HK-2 (cell line): ENCODE data around the gene C11orf21.

ENCODE experiments used
- DNase-seq: peaks from one replicate; pipeline ENCODE4 v3.0.0-alpha.2; 2018; ENCODE audit not compliant: unreplicated experiment

C11orf21 gene

GRCh38 chr11:2271327-2272227, 30.1 kb downstream of the C11orf21 start:
- no peak for DNase-seq

DNA sequence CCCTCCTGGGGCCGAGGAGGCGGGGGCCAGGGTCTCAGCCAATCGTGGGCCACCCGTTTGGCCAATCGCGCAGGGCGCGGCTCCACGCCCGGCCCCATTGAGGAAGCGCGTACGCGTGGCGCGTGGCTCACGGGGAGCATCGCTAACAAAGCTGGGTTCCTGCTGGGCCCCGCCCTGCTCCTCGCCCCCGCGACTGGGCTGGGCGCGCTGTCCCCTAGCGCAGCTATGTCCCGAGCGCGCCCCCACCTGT, 30.7 kb downstream of the C11orf21 start:
- no peak for DNase-seq

DNA sequence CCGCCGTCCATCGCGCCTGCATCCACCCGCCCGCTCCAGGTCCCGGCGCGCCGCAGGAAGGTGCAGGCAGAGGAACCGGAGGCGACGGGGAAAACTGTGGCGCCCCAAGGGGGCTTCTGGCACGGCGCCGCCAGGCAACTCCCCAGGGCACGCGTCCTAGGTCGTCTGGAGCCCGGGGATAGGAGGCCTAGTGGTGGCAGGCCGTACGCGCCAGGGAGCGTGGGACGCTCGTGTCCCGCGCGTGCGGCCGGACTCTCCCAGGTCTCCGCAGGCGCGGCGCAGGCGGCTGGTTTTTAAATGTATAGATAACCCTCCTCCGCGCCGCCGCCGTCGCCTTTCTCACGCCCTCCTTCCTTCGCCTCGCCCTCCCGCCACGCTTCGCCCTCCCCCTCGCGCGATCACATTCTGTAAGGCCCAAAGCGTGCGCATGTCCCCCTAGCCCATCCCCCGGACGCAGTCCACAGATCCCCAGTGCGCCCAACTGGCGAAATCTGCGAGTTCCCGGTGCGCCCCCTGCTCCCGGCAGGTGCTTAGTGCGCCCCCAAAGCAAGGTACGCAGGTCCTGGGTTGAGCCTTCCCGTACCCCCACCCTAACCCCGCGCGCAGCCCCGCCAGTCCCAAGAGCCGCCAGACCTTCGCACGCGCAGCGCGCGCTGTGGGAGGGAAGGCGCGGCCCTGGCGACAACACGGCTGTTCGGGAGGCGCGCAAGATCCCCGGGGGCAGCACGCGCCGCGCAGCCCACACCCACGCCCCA, 31.2 kb downstream of the C11orf21 start, which contains the start of gene ASCL2:
Gene ASCL2 (minus strand): TSS at position 267 of the 755 bp plus-strand sequence. CDS start 256 bp downstream, at position 11.
- no peak for DNase-seq

DNA sequence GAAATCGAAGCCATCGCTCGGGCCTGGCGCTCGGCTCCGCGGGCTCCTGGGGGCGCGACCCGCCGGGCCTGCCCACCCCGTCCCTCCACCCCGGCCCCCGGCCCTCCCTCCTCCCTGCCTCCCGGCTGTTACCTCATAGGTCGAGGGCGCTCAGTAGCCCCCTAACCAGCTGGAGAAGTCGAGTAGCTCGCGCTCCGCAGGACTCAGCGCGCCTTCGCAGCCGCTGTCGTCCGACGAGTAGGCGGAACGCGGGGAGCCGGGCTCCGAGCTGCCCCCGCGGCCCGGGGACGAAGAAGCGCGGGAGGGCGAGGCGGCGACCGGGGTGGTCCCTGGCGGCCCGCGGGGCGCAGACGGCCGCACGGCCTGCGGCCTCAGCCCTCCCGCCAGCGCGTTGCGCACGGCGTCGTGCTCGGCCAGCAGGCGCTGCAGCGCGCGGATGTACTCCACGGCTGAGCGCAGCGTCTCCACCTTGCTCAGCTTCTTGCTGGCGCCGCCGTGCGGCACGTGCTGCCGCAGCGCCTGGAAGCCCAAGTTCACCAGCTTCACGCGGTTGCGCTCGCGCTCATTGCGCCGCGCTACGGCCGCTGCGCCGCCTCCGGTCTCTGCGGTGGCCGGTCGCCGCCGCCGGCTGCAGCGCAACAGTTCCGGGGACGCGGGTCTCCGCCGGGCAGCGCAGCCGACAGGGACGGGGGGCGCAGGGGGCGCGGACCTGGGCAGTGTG, 32.0 kb downstream of the C11orf21 start:
- no peak for DNase-seq

DNA sequence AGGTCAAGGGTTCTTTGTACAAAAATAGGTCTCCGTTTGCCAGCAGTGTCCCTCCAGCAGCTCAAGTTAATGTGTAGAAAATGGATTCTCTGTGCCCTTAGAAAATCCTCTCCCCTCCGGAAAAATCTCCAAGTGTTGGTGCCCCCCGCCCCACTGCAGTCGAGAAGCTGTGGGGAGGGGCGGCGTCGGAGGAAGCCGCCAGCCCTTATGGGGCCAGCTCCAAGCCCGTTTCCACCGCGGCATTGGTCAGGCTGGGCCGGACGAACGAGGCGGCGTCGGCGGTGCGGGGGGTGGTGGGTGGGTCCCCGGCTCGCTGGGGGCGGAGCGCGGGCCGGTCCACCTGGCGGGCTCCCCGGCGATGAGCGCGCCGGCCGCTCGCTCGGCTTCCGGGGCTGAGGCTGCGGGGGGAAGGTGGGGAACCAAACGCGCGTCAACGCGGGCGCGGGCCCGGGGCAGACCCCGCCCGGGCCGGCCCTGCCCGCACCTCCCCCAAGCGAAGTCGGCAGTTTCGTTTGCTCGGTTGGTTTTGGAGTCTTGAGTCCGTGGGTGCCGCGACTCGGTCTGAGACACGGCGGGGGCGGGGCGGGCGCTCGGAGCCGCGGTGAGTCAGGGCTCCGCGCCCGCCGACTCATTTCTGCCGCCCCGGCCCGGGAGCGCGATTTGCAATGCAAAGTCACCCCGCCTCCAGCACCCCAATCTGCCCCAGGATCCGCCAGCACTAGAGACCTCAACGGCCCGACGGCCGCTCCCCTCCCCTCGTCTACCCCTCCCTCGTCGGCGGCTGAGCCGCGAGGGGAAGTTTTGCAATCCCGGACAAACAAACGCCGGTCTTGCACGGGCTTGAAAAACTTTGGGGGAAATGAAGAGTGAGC, 32.8 kb downstream of the C11orf21 start:
- no peak for DNase-seq

DNA sequence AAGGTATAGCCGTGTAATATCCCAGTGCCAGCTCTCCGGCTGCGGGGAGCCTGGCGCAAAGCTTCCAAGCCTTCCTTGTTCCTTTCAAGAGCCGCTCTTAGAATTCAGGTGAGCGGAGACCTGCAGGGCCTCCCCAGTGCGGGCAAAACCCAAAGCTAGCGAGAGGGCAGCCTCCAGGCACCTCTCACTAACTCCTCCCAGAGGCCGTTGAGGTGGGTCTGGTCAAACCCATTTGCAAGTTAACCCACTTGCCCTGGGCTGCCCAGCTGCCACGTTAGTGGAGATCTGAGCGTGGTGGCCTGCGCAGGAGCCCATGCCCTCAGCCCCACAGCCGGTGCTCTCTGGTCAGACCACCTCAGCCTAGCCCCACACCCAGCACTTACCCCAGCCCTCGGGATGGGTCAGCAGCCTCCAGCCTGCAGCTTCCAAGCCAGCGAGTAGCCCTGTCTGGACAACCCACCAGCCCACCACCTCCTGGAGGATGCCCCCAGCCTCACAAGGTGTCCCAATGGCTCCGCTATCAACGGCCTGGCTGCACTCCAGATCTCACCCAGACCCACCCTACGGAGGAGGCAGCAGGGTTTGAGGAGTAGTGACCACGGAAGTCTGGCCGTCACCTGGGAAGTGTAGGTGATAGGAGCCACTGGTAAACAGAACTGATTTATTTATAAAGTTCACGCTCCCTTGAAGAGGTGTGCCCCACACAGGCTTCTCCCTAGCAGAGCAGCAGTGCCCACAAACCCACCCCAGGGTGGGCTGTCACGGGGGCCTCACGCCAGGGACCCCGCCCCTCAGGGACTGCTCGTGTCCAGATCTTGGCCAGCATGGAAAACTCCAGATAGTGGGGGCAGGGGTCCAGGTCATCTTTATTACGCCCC, 33.6 kb downstream of the C11orf21 start:
- DNase-seq: no peak

GRCh38 chr11:2267306-2267850, 34.3 kb downstream of the C11orf21 start:
- no peak for DNase-seq

DNA sequence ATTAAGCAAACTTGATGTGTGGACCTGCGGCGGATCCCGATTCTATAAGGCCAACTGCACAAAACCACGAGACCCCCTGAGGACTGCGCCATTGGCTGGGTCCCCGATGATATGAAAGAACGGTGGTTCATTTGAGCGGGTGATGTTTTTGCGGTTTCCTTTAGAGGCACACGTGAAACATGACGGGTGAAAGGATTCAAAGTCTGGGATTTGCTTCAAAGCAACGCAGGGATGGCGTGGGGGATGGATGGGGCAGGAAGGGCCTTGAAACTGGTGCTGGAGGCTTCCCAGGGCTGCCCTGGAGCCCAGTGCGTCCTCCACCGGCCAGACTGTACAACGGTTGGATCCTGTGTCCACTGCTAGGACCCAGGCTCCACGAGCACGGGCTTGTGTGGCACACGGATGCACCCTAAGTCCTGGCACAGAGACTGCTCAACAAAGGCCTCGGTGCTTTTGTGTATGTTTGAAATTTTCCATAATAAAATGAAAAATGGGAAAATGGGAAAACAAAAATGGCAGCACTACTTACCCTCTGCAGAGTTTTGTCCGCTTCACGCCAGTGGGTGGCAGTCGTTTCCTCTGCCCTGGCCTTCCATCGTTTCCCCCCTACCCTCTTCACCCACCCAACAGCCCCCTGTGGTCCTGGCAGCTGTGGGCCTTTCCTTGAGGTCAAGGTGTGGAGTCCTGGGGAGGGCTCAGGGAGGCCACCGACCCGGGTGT, 35.0 kb downstream of the C11orf21 start:
- DNase-seq: no peak

GRCh38 chr11:2265854-2266585, 35.7 kb downstream of the C11orf21 start:
- no peak for DNase-seq

- no peak for DNase-seq
Measured at GRCh38 chr11:2265396-2265795, 36.3 kb downstream of the C11orf21 start.

GRCh38 chr11:2264366-2265053, 37.2 kb downstream of the C11orf21 start:
- DNase-seq: no peak

GRCh38 chr11:2263724-2264360, 37.9 kb downstream of the C11orf21 start:
- no peak for DNase-seq

GRCh38 chr11:2263071-2263565, 38.6 kb downstream of the C11orf21 start:
- no peak for DNase-seq

GRCh38 chr11:2262301-2263070, 39.2 kb downstream of the C11orf21 start:
- DNase-seq: no peak

DNA sequence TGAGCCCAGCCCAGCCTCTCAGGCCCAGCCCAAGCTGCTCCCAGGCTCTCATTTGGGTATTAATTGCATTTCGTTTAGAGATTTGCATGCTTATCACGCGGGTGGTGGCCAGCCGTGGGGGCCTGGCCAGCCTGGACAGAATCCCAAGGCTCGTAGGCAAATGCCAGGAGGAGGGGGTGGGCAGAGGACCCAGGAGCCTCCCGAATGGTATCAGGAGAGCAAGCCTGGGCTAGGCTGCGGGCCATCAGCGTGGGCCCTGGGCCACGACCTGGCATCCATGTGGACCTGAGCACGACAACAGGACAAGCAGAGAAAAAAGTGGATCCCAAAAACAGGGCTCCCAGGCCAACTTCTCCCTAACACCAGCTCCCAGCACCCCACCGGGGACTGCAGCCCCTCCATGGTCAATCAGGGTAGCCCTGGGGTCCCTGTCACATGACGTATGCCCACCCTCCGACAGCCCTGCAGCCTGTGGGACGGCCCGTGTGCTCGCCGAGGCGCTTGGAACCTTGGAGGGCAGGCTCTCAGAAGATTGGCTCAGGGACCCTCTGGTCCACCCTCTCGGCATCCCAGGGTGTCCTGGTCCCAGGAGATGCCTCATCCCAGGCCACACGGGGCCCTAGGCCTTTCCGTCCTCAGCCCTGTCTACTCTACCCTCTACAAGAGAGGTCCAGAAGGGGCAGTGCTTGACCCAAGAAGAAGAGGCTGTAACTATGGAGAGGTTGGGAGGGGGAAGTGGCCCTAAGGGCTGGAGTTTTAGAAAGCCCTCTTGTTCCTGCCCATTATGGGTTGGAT, 40.1 kb downstream of the C11orf21 start:
- no peak for DNase-seq
